GM18858 (cell line): ENCODE data around the gene TRIM52.
A peak's percentile ranks its signal among the peaks of the same experiment; 100 is the strongest.

Source experiments
- ATAC-seq: cut with Tn5 transposase; IDR thresholded peaks from one replicate; pipeline ENCODE4 v1.9.1; 2021; ENCODE audit not compliant: unreplicated experiment

Gene TRIM52

GRCh38 chr5:181258576-181258975, 2.4 kb downstream of the TRIM52 start:
- no peak for ATAC-seq

GRCh38 chr5:181255836-181256578, 4.9 kb downstream of the TRIM52 start:
- no peak for ATAC-seq

- no peak for ATAC-seq
These were observed 5.7 kb downstream of the TRIM52 start for GRCh38 chr5:181255276-181255675.

DNA sequence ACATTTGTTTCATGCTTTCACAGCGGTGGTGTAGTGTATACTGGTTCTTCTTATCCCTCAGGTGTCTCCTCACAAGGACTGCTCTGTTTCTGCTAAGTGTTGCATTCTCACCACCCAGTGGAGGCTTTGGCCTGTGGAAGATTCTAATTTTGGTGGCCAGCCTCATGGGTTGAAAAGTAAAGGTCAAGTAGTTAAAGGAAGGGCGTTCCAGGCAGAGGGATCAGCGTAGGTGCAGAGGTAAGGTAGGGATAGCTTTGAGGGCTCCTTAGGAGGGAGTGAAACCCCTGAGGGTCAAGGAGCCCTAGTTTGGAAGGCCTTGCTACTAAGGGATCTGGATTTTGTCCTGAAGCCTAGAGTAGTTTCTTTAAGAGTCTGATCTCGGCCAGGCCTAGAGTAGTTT, 12.7 kb downstream of the TRIM52 start:
- no peak for ATAC-seq

GRCh38 chr5:181246276-181247049, 14.5 kb downstream of the TRIM52 start:
- ATAC-seq, result no peak

- no peak for ATAC-seq
These were observed 15.3 kb downstream of the TRIM52 start for GRCh38 chr5:181245427-181246275.

DNA sequence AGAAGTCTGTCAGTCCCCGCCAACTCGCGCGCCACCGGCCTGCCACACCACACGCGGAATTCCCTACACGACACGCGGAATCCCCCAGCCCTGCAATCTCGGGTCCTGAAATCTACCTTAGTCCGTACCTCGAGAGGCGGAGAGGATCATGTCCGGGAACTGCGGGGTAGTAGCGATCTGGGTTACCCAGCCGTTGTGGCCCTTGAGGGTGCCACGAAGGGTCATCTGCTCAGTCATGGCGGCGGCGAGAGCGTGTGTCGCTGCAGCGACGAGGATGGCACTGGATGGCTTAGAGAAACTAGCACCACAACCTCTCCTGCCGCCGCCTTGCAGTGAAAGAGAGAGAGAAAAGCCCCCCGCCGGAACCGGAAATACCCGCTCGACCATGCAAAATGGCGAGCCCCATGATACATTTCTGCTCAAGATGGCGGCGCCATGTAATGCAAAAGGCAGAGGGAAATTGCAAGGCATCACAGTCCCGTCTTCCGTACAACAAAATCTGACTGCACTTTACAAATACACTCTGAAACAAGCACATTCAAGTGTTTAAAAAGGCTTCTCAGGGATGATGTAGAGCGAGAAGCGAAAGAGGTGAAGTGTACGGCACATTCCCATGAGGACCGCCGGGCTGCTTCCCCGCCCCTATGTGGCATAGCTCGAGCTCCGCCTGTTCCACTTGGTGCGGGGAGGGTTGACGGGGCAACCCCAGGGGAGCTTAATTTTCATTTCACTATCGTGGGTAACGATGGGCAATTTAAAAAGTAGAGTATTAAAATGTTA, 17.2 kb downstream of the TRIM52 start, which contains the start of gene RACK1:
TSS of gene RACK1 (minus strand) at position 343 of the 780 bp plus-strand sequence. CDS start at position 237, 106 bp downstream.
- peak; percentile 53 for ATAC-seq

DNA sequence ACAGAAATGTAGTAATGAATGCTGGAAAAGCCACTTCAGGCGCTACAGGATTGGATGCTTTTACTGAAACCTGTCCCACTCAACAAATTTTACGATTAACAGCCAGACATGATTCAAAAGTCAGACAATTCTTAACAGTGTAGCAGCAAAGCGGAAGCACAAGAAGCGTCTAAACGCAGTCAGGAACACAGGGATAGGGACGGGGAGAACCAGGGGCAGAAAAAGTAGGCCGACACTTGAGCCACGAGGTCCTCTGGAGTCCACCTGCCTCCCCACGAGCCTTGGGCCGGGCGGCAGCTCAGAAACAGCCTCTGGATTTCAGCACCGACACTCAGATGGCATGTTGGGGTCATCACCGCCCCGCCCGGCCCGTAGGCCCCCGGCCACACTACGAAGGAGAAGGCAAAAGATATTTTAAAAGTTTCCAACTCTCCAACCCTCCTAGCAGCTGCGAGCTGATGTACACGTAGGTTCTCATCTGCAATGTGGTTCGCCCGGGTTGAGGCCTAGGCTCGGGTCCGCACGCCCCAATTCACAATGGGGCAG, 17.9 kb downstream of the TRIM52 start:
- ATAC-seq, result no peak

DNA sequence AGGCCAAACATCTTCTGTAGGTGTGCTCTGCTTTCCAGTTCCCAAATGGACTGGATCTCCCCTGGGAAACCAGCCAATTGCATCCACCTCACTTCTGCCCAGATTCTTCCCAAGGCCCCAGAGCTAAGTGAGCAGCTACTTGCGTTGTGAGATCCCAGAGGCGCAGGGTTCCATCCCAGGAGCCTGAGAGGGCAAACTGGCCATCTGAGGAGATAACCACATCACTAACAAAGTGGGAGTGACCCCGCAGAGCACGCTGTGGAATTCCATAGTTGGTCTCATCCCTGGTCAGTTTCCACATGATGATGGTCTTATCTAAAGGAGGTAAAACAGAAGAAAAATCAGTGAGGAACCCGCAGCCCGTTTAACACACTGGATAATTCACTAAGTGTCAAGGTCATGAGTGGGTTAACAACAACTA, 18.9 kb downstream of the TRIM52 start:
- no peak for ATAC-seq

GRCh38 chr5:181241393-181241975, 19.5 kb downstream of the TRIM52 start:
- no peak for ATAC-seq

DNA sequence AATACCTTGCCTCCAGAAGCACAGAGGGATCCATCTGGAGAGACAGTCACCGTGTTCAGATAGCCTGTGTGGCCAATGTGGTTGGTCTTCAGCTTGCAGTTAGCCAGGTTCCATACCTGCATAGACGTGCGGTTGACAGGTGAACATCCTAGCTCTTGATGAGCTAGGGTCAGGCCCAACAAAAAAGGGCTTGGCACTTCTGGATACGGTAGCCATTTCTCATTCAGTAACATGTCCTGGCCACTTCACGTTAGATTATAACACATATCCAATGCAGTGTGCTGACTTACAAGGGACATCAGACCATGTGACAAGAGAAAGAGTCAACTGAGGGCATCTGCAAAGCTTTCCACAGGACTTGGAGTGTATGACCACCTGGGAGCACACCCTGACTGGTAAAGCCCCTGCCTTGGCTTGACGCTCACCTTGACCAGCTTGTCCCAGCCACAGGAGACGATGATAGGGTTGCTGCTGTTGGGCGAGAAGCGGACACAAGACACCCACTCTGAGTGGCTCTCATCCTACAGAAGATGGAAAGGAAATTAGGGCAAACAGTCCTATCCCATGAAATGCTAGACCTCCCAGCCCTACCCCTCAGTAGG, 21.8 kb downstream of the TRIM52 start:
- no peak for ATAC-seq

GRCh38 chr5:181237729-181238385, 23.1 kb downstream of the TRIM52 start:
- ATAC-seq, result no peak

GRCh38 chr5:181236954-181237641, 23.8 kb downstream of the TRIM52 start:
- ATAC-seq, result no peak

DNA sequence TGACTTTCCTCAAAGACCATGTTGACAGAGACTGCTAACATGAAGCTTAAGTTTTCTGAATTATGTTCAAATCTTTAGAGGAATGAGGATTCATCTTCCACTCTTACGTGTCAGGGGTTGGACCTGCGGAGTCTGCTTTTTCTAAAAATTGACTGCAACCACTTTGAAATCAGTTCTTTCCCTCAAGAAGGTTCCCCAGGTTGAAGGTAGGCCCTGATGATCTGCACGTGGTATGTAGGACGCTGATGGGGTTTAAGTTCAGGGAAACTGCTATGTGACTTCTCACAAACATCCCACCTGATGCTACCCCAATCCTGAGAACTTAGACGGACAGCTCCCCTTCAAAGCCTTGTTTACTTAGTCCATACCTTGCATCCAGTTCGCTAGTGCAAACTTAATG, 24.5 kb downstream of the TRIM52 start:
- ATAC-seq, result no peak

- ATAC-seq, result no peak
These were observed 25.1 kb downstream of the TRIM52 start for GRCh38 chr5:181235689-181236366.

- no peak for ATAC-seq
These were observed 25.6 kb downstream of the TRIM52 start for GRCh38 chr5:181235323-181235688.

- ATAC-seq, result no peak
These were observed 26.3 kb downstream of the TRIM52 start for GRCh38 chr5:181234455-181235306.
